Neural progenitor cell (in vitro differentiated cells): ENCODE measurements around the gene COL23A1. TPM values are rescaled to one million over a fixed set of nuclear protein-coding genes. Genes with fewer than 3 reads are reported as not detected.

ENCODE experiments used
- DNase-seq: peaks from one replicate; pipeline ENCODE4 v3.0.0-alpha.2; 2016; ENCODE audit warnings: low spot score
- H2AFZ ChIP-seq: fragments of 200-600 bp; sonication (generic); replicated peaks from 2 replicates; pipeline ENCODE4 v1.6.1; 2016; ENCODE audit warnings: antibody characterized with exemption
- H3F3A ChIP-seq: fragments of 200-600 bp; sonication (generic); 2 replicates; pipeline ENCODE4 v1.6.1; 2016; ENCODE audit warnings: antibody characterized with exemption, low read depth
- H3K27ac ChIP-seq: fragments of 200-600 bp; sonication (generic); 2 replicates; pipeline ENCODE4 v1.5.1; 2016; ENCODE audit warnings: mild to moderate bottlenecking
- H3K27me3 ChIP-seq: fragments of 200-600 bp; sonication (generic); 2 replicates; pipeline ENCODE4 v1.6.1; 2016; ENCODE audit warnings: mild to moderate bottlenecking, moderate library complexity
- H3K36me3 ChIP-seq: fragments of 200-600 bp; sonication (generic); 2 replicates; pipeline ENCODE4 v1.5.1; 2016
- H3K4me1 ChIP-seq: fragments of 200-600 bp; sonication (generic); 2 replicates; pipeline ENCODE4 v1.6.1; 2016; ENCODE audit warnings: mixed run types
- H3K4me2 ChIP-seq: fragments of 200-600 bp; sonication (generic); 2 replicates; pipeline ENCODE4 v1.6.1; 2016
- H3K4me3 ChIP-seq: fragments of 200-600 bp; sonication (generic); 2 replicates; pipeline ENCODE4 v1.5.1; 2016
- H3K79me2 ChIP-seq: fragments of 200-600 bp; sonication (generic); 2 replicates; pipeline ENCODE4 v1.6.1; 2016; ENCODE audit warnings: low read depth
- H3K9ac ChIP-seq: fragments of 200-600 bp; sonication (generic); 2 replicates; pipeline ENCODE4 v1.6.1; 2016
- H3K9me3 ChIP-seq: fragments of 200-600 bp; sonication (generic); 2 replicates; pipeline ENCODE4 v1.5.1; 2016; ENCODE audit warnings: low read depth
- H4K20me1 ChIP-seq: fragments of 200-600 bp; sonication (generic); 2 replicates; pipeline ENCODE4 v1.6.1; 2016; ENCODE audit warnings: low read depth
- H3K27ac Mint-ChIP-seq: 3 replicates; pipeline ENCODE4 v1.8.0; 2021; ENCODE audit warnings: mixed read lengths
- H3K27me3 Mint-ChIP-seq: 2 replicates; pipeline ENCODE4 v1.8.0; 2022; ENCODE audit warnings: low read depth, mild to moderate bottlenecking, inconsistent platforms, moderate library complexity, mixed read lengths; ENCODE audit not compliant: insufficient read depth
- H3K36me3 Mint-ChIP-seq: 3 replicates; pipeline ENCODE4 v1.8.0; 2021; ENCODE audit warnings: mixed read lengths
- H3K4me1 Mint-ChIP-seq: 3 replicates; pipeline ENCODE4 v1.8.0; 2021; ENCODE audit warnings: mixed read lengths
- H3K4me3 Mint-ChIP-seq: 3 replicates; pipeline ENCODE4 v1.8.0; 2021; ENCODE audit warnings: mild to moderate bottlenecking, moderate library complexity, mixed read lengths
- H3K9me3 Mint-ChIP-seq: 3 replicates; pipeline ENCODE4 v1.8.0; 2020; ENCODE audit warnings: mixed read lengths
- EZH2 ChIP-seq: fragments of 200-600 bp; sonication (generic); IDR thresholded peaks from 2 replicates; pipeline ENCODE4 v1.6.1; 2017; ENCODE audit warnings: antibody characterized with exemption, mild to moderate bottlenecking, moderate library complexity
- EZH2phosphoT487 ChIP-seq: fragments of 200-600 bp; sonication (generic); IDR thresholded peaks from 2 replicates; pipeline ENCODE4 v1.6.1; 2017; ENCODE audit warnings: antibody characterized with exemption
- total RNA-seq: library from RNA; depleted of rRNA; stranded (reverse); fragments of >200 nt; gene quantifications from 2 replicates; pipeline ENCODE4 v1.2.3, GENCODE V29; 2015; ENCODE audit warnings: low replicate concordance
- TF ChIP-seq, protein P1 (sequence below): fragments of 200-600 bp; sonication (generic); IDR thresholded peaks from 2 replicates; pipeline ENCODE4 v1.5.1; 2017; ENCODE audit warnings: antibody characterized with exemption, mild to moderate bottlenecking

COL23A1 gene
- total RNA-seq, 1 donor from 2014 or later: not detected

DNA sequence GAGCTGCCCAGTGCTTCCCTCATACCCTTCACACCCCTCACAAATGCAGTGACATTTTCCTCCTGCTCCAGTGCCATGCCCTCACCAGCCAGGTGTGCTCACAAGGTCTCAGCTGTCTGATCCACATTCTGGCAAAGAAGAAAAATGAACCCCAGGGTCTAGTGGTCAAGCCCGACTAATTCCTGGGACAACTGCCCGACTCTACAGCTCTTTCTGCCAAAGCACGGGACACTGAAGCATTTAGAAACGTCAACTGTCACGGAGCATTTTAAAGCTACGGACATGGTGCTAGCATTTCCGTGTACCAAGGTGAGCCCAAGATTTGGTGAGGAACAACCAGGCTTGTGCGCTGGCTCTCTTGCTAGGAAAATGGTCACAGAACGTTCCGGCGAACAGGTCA lies 300.8 kb downstream of the COL23A1 start:
- peaks cover 6% of the 10 kb centered on the region for H3K4me1 ChIP-seq
- DNase-seq: no peak
- H4K20me1 ChIP-seq: peaks cover 10% of the 10 kb centered on the region
- Mint-ChIP-seq H3K27ac (no peak overlapping the region), H3K4me3 (peak overlapping the region; percentile 26), H3K27me3 (peaks cover 14% of the 10 kb centered on the region), H3K9me3 (no peaks in the 10 kb centered on the region), H3K36me3 (no peaks in the 10 kb centered on the region), H3K4me1 (peaks cover 53% of the 10 kb centered on the region)
- no peaks in the 10 kb centered on the region for H3F3A ChIP-seq
- no peak overlapping the region for H3K4me3 ChIP-seq
- no peak overlapping the region for H3K9ac ChIP-seq
- H3K36me3 ChIP-seq: no peaks in the 10 kb centered on the region
- H3K79me2 ChIP-seq: no peaks in the 10 kb centered on the region
- no peak for TF ChIP-seq EZH2phosphoT487
- no peak for TF ChIP-seq EZH2
- TF ChIP-seq, protein P1, sequence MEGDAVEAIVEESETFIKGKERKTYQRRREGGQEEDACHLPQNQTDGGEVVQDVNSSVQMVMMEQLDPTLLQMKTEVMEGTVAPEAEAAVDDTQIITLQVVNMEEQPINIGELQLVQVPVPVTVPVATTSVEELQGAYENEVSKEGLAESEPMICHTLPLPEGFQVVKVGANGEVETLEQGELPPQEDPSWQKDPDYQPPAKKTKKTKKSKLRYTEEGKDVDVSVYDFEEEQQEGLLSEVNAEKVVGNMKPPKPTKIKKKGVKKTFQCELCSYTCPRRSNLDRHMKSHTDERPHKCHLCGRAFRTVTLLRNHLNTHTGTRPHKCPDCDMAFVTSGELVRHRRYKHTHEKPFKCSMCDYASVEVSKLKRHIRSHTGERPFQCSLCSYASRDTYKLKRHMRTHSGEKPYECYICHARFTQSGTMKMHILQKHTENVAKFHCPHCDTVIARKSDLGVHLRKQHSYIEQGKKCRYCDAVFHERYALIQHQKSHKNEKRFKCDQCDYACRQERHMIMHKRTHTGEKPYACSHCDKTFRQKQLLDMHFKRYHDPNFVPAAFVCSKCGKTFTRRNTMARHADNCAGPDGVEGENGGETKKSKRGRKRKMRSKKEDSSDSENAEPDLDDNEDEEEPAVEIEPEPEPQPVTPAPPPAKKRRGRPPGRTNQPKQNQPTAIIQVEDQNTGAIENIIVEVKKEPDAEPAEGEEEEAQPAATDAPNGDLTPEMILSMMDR: no peak
- peaks cover 20% of the 10 kb centered on the region for H3K27me3 ChIP-seq
- H2AFZ ChIP-seq: no peak overlapping the region
- H3K4me2 ChIP-seq: no peak overlapping the region
- no peaks in the 10 kb centered on the region for H3K9me3 ChIP-seq
- no peak overlapping the region for H3K27ac ChIP-seq

GRCh38 chr5:178288401-178289368 lies 301.5 kb downstream of the COL23A1 start:
- Histone ChIP-seq H3F3A (no peaks in the 10 kb centered on the region), H3K4me3 (no peak overlapping the region), H3K27ac (no peak overlapping the region), H3K27me3 (peaks cover 20% of the 10 kb centered on the region), H3K79me2 (no peaks in the 10 kb centered on the region), H2AFZ (no peak overlapping the region), H4K20me1 (peaks cover 10% of the 10 kb centered on the region), H3K9me3 (no peaks in the 10 kb centered on the region), H3K9ac (no peak overlapping the region), H3K4me2 (no peak overlapping the region), H3K36me3 (no peaks in the 10 kb centered on the region), H3K4me1 (peaks cover 6% of the 10 kb centered on the region)
- TF ChIP-seq EZH2phosphoT487: no peak
- TF ChIP-seq, protein P1: no peak
- no peak for TF ChIP-seq EZH2
- Mint-ChIP-seq H3K36me3 (no peaks in the 10 kb centered on the region), H3K9me3 (peaks cover 5% of the 10 kb centered on the region), H3K27me3 (peaks cover 13% of the 10 kb centered on the region), H3K4me1 (peaks cover 53% of the 10 kb centered on the region), H3K27ac (peak overlapping the region; percentile 42), H3K4me3 (peak overlapping the region; percentile 26)
- DNase-seq: peak; percentile 54

GRCh38 chr5:178287791-178288105 lies 302.4 kb downstream of the COL23A1 start:
- Histone ChIP-seq H3K4me2 (no peak overlapping the region), H3K4me1 (peaks cover 6% of the 10 kb centered on the region), H3K9me3 (no peaks in the 10 kb centered on the region), H3K79me2 (no peaks in the 10 kb centered on the region), H4K20me1 (peaks cover 10% of the 10 kb centered on the region), H3K27ac (no peak overlapping the region), H3K36me3 (no peaks in the 10 kb centered on the region), H3K4me3 (no peak overlapping the region), H3F3A (no peaks in the 10 kb centered on the region), H2AFZ (no peak overlapping the region), H3K9ac (no peak overlapping the region), H3K27me3 (peaks cover 20% of the 10 kb centered on the region)
- TF ChIP-seq, protein P1: no peak
- TF ChIP-seq EZH2 (no peak), EZH2phosphoT487 (no peak)
- Mint-ChIP-seq H3K4me1 (peaks cover 45% of the 10 kb centered on the region), H3K4me3 (no peak overlapping the region), H3K27me3 (peaks cover 13% of the 10 kb centered on the region), H3K27ac (peak overlapping the region; percentile 68), H3K9me3 (peaks cover 11% of the 10 kb centered on the region), H3K36me3 (no peaks in the 10 kb centered on the region)
- no peak for DNase-seq
